Mesendoderm (in vitro differentiated cells): ENCODE data around the gene YY2.
"Not testable (repeated sequence)": the region's sequence is repeated elsewhere in the genome, so short reads cannot be mapped to it uniquely, and the experiment has no call there.

ENCODE experiments used
- DNase-seq: peaks from one replicate; pipeline ENCODE4 v3.0.0; 2013
- H2AK5ac ChIP-seq: 2 replicates; pipeline ENCODE4 v1.6.1; 2013; ENCODE audit warnings: low read length, inconsistent platforms
- H2BK120ac ChIP-seq: 2 replicates; pipeline ENCODE4 v1.6.1; 2013; ENCODE audit warnings: low read depth, mild to moderate bottlenecking, low read length, moderate library complexity, mixed read lengths
- H2BK15ac ChIP-seq: replicated peaks from 2 replicates; pipeline ENCODE4 v1.6.1; 2013; ENCODE audit warnings: low read depth, mild to moderate bottlenecking, moderate library complexity
- H2BK5ac ChIP-seq: 2 replicates; pipeline ENCODE4 v1.6.1; 2013; ENCODE audit warnings: low read length, inconsistent platforms
- H3K18ac ChIP-seq: 2 replicates; pipeline ENCODE4 v1.6.1; 2013; ENCODE audit warnings: mild to moderate bottlenecking, low read length, mixed read lengths
- H3K23ac ChIP-seq: one replicate; pipeline ENCODE4 v1.6.1; 2013; ENCODE audit warnings: low read length
- H3K27ac ChIP-seq: 2 replicates; pipeline ENCODE4 v1.5.1; 2013; ENCODE audit warnings: low read depth, mild to moderate bottlenecking, inconsistent platforms, low read length, moderate library complexity
- H3K27me3 ChIP-seq: 2 replicates; pipeline ENCODE4 v1.6.1; 2013; ENCODE audit warnings: low read length, control low read depth, mild to moderate bottlenecking, inconsistent platforms; ENCODE audit not compliant: insufficient read depth, poor library complexity
- H3K36me3 ChIP-seq: 2 replicates; pipeline ENCODE4 v1.6.1; 2013; ENCODE audit warnings: low read length, inconsistent platforms; ENCODE audit not compliant: control insufficient read depth, insufficient read depth
- H3K4ac ChIP-seq: one replicate; pipeline ENCODE4 v1.6.1; 2013; ENCODE audit warnings: low read depth, mild to moderate bottlenecking, low read length, moderate library complexity
- H3K4me1 ChIP-seq: 2 replicates; pipeline ENCODE4 v1.6.1; 2013; ENCODE audit warnings: low read depth, low read length, inconsistent platforms; ENCODE audit not compliant: control insufficient read depth
- H3K4me2 ChIP-seq: 2 replicates; pipeline ENCODE4 v1.6.1; 2013; ENCODE audit warnings: low read length
- H3K4me3 ChIP-seq: 2 replicates; pipeline ENCODE4 v1.5.1; 2013; ENCODE audit warnings: mild to moderate bottlenecking, low read length
- H3K56ac ChIP-seq: one replicate; pipeline ENCODE4 v1.6.1; 2013; ENCODE audit warnings: low read length
- H3K79me1 ChIP-seq: 2 replicates; pipeline ENCODE4 v1.6.1; 2013; ENCODE audit warnings: low read length, inconsistent platforms
- H3K79me2 ChIP-seq: 2 replicates; pipeline ENCODE4 v1.6.1; 2013; ENCODE audit warnings: mild to moderate bottlenecking, low read length; ENCODE audit not compliant: control insufficient read depth, insufficient read depth
- H3K9ac ChIP-seq: 2 replicates; pipeline ENCODE4 v1.6.1; 2013; ENCODE audit warnings: low read length, inconsistent platforms
- H4K5ac ChIP-seq: one replicate; pipeline ENCODE4 v1.6.1; 2013; ENCODE audit warnings: low read length
- H4K8ac ChIP-seq: one replicate; pipeline ENCODE4 v1.6.1; 2013; ENCODE audit warnings: low read depth, mild to moderate bottlenecking, control low read depth, low read length, moderate library complexity
- WGBS: extraction: QIAGEN DNeasy Blood & Tissue Kit; methylation state at CpG from one replicate; pipeline ENCODE4 v1.1.7; 2013; ENCODE audit warnings: low lambda C conversion rate, missing lambda C conversion rate; ENCODE audit not compliant: insufficient coverage; ENCODE audit errors: extremely low coverage; 5-methylcytosine and 5-hydroxymethylcytosine counted together

The YY2 gene

DNA sequence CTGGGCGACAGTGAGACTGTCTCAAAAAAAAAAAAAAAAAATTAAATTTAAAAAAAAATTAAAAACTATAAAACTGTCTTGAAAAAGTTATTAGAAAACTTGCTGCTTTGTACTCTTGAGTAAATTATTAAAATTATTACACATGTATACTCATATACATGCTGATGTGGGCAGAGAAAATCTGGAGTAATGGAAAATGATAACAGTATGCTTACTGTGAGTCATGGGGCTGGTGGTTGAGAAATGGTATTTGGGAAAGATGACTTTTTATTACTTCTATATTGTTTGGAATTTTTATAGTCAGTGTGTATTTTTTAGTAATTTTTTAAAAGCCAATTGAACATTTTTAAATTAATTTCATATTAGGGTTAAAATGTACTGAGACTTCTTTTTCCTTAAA lies 7.5 kb downstream of the YY2 start:
- no peak overlapping the region for H4K8ac ChIP-seq
- H3K9ac ChIP-seq: no peak overlapping the region
- no peak overlapping the region for H2AK5ac ChIP-seq
- no peak overlapping the region for H4K5ac ChIP-seq
- H3K18ac ChIP-seq: no peak overlapping the region
- no peak overlapping the region for H3K23ac ChIP-seq
- DNase-seq: no peak
- no peak overlapping the region for H2BK5ac ChIP-seq
- H3K56ac ChIP-seq: no peak overlapping the region
- no peaks in the 10 kb centered on the region for H3K27me3 ChIP-seq
- no peak overlapping the region for H2BK120ac ChIP-seq
- no peaks in the 10 kb centered on the region for H3K79me1 ChIP-seq
- no peak overlapping the region for H3K4me3 ChIP-seq
- H3K4me2 ChIP-seq: no peak overlapping the region
- no peak overlapping the region for H3K27ac ChIP-seq
- no peak overlapping the region for H3K4ac ChIP-seq
- no peaks in the 10 kb centered on the region for H3K36me3 ChIP-seq
- WGBS: no CpG with 5 or more reads among the region's 1 CpG
- no peak overlapping the region for H2BK15ac ChIP-seq
- H3K79me2 ChIP-seq: no peaks in the 10 kb centered on the region
- H3K4me1 ChIP-seq: no peaks in the 10 kb centered on the region

DNA sequence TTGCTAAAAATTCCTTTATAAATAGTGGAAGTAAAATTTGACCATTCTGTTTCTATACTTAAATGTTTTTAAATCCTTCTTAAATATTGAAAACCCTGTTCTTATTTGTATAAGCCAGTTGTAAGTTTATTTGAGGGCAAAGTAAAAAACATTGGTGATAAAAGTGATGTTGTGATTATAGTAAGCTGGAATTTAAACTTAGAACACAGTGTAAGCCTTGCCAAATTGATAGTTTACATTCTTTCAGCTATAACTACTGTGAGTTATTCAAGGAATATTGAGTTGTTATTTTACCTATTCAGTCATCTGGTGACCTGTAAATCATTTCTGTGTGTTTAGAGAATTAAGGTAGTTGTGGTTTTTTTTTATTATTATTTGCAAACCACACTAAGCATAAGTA lies 9.6 kb downstream of the YY2 start:
- H3K23ac ChIP-seq: no peak overlapping the region
- no peaks in the 10 kb centered on the region for H3K36me3 ChIP-seq
- no peaks in the 10 kb centered on the region for H3K79me2 ChIP-seq
- no peaks in the 10 kb centered on the region for H3K79me1 ChIP-seq
- H3K4ac ChIP-seq: no peak overlapping the region
- H3K56ac ChIP-seq: no peak overlapping the region
- no peak overlapping the region for H4K8ac ChIP-seq
- H2BK15ac ChIP-seq: no peak overlapping the region
- H3K4me1 ChIP-seq: no peaks in the 10 kb centered on the region
- H3K27ac ChIP-seq: no peak overlapping the region
- no peak overlapping the region for H3K4me2 ChIP-seq
- H3K4me3 ChIP-seq: no peak overlapping the region
- no peak overlapping the region for H3K18ac ChIP-seq
- H2AK5ac ChIP-seq: no peak overlapping the region
- no peak overlapping the region for H2BK5ac ChIP-seq
- no peak for DNase-seq
- no peak overlapping the region for H2BK120ac ChIP-seq
- no peak overlapping the region for H3K9ac ChIP-seq
- H3K27me3 ChIP-seq: no peaks in the 10 kb centered on the region
- H4K5ac ChIP-seq: no peak overlapping the region

DNA sequence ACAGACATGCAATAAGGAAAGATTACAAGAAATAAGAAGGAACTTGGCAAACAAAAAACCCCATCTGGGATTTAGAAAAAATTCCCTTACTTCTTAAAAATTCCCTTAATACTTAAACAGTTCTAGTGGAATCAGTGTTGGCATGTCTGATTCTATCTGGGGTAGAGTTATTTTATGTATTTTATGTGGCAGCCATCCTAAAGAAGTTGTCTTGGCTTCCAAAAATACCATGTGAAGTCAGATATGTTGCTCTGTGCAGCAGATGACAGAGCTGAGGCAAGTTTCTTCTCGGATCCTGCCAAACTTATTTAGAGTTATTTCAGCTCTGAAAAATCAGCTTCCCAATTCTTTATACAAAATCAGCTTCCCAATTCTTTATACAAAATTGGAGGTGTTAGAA lies 14.7 kb downstream of the YY2 start:
- Histone ChIP-seq H3K4me3 (no peak overlapping the region), H2BK5ac (no peak overlapping the region), H3K4me1 (no peaks in the 10 kb centered on the region), H3K56ac (no peak overlapping the region), H2BK120ac (no peak overlapping the region), H3K27me3 (no peaks in the 10 kb centered on the region), H4K8ac (no peak overlapping the region), H3K9ac (no peak overlapping the region), H3K79me2 (no peaks in the 10 kb centered on the region), H2AK5ac (no peak overlapping the region), H3K79me1 (no peaks in the 10 kb centered on the region), H3K4me2 (no peak overlapping the region), H3K27ac (no peak overlapping the region), H3K4ac (no peak overlapping the region), H3K36me3 (no peaks in the 10 kb centered on the region), H4K5ac (no peak overlapping the region), H2BK15ac (no peak overlapping the region), H3K23ac (no peak overlapping the region), H3K18ac (no peak overlapping the region)
- no peak for DNase-seq
- WGBS: no CpG with 5 or more reads among the region's 1 CpG

DNA sequence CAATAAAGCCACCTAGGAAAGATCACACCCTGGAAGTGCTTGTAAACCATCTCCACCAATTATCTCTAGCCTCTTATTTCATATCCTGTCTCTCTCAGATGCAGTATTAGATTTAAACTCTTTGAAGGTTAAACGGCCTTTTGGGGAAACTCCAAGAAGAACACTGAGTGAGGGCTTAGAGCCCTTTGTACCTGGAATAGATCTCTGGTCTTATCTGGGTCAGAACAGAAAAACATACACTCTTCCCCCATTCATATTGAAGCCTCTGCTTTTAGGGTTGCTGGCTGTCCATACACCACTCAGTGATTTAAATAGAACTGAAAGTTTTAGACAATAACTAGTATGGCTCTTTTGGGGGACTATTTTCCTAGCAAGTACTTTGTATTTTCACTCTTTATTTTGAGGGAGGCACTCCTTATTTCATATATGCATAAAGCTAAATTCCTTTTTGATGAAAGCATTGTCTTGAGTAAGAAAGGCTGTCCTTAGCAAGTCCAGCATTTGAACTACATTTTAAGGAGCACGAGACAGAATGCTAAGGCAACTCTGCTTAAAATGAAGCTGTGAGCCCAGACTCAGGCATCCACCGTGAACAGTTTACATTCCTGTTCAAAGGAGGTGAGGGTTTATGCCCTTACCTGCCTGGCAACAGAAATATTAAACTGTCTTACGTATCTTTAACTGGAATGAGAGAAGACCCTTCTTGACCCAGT lies 17.4 kb downstream of the YY2 start:
- H3K9ac ChIP-seq: no peak overlapping the region
- H3K27me3 ChIP-seq: no peaks in the 10 kb centered on the region
- no peak overlapping the region for H2BK5ac ChIP-seq
- H2BK120ac ChIP-seq: no peak overlapping the region
- DNase-seq: no peak
- no peak overlapping the region for H3K4me3 ChIP-seq
- no peak overlapping the region for H2BK15ac ChIP-seq
- H3K4me1 ChIP-seq: no peaks in the 10 kb centered on the region
- no peak overlapping the region for H3K23ac ChIP-seq
- no CpG with 5 or more reads among the region's 4 CpGs for WGBS
- no peaks in the 10 kb centered on the region for H3K36me3 ChIP-seq
- H4K8ac ChIP-seq: no peak overlapping the region
- H3K79me2 ChIP-seq: no peaks in the 10 kb centered on the region
- H3K4me2 ChIP-seq: no peak overlapping the region
- no peak overlapping the region for H3K27ac ChIP-seq
- H3K56ac ChIP-seq: no peak overlapping the region
- no peaks in the 10 kb centered on the region for H3K79me1 ChIP-seq
- no peak overlapping the region for H4K5ac ChIP-seq
- no peak overlapping the region for H2AK5ac ChIP-seq
- H3K18ac ChIP-seq: no peak overlapping the region
- no peak overlapping the region for H3K4ac ChIP-seq

DNA sequence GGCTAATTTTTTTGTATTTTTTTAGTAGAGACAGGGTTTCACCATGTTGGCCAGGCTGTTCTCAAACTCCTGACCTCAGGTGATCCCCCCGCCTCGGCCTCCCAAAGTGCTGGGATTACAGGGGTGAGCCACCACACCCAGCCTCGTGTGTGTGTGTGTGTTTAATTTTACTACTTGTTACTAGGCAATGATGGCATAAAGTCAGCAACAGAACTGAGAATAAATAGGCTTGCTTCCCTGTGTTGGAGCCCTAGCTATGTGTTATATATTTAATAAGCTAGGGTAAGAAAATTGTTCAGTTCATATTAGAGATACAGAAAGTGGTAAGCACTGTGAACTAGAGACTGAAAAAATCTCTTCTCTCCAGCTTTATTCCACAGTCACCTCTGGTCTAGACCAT lies 18.4 kb downstream of the YY2 start:
- H4K5ac ChIP-seq, DNase-seq, H3K79me2 ChIP-seq, H2BK15ac ChIP-seq, H3K4me2 ChIP-seq, H3K4ac ChIP-seq, H3K27ac ChIP-seq, H2BK5ac ChIP-seq, H2AK5ac ChIP-seq, H3K9ac ChIP-seq, H3K4me1 ChIP-seq, H3K56ac ChIP-seq, H3K27me3 ChIP-seq, H3K23ac ChIP-seq, H3K18ac ChIP-seq, H3K4me3 ChIP-seq, H3K36me3 ChIP-seq, H4K8ac ChIP-seq, H2BK120ac ChIP-seq, H3K79me1 ChIP-seq: not testable (repeated sequence)
- WGBS: no CpG with 5 or more reads among the region's 3 CpGs

DNA sequence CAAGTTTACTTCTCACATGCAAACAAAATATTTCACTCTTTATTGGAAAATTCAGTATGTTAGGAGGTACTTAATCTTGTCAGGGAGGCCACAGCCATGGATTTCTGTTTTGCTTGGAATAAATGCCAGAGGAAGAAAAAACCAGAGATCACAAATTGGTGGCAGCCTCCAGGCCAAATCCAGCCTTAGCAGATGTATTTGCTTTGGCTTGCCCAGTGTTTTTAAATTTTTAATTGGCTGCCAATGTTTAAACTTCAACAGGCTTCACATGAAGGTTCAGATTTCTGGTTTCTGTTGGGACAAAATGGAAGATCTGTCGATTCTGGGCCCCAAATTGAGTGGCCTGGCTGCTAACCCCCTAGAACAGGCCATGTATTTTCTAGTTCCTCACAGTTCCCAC lies 19.2 kb downstream of the YY2 start:
- Histone ChIP-seq H3K56ac (no peak overlapping the region), H2BK15ac (no peak overlapping the region), H3K4me1 (no peaks in the 10 kb centered on the region), H3K9ac (no peak overlapping the region), H2BK5ac (no peak overlapping the region), H2BK120ac (no peak overlapping the region), H3K27me3 (no peaks in the 10 kb centered on the region), H3K23ac (no peak overlapping the region), H3K27ac (no peak overlapping the region), H3K4ac (no peak overlapping the region), H3K4me3 (no peak overlapping the region), H4K8ac (no peak overlapping the region), H2AK5ac (no peak overlapping the region), H3K4me2 (no peak overlapping the region), H4K5ac (no peak overlapping the region), H3K79me1 (no peaks in the 10 kb centered on the region), H3K36me3 (no peaks in the 10 kb centered on the region), H3K79me2 (no peaks in the 10 kb centered on the region), H3K18ac (no peak overlapping the region)
- DNase-seq: no peak
- WGBS: no CpG with 5 or more reads among the region's 1 CpG
